Breast epithelium (tissue), 3 donors: Measurements from ENCODE around the gene FCGR2B.

Experiments used
- POLR2A ChIP-seq: fragments of 450-650 bp; IDR thresholded peaks from one replicate; pipeline ENCODE4 v1.6.1; 2016; ENCODE audit warnings: antibody characterized with exemption, mild to moderate bottlenecking, moderate library complexity
- POLR2AphosphoS5 ChIP-seq, 3 donors: sonication (generic); formaldehyde crosslinking; IDR thresholded peaks; one replicate each; pipeline ENCODE4 v1.6.1; 2017; ENCODE audit warnings: antibody characterized with exemption in 3 of 3
- TF ChIP-seq, protein P1 (sequence below), 3 donors: fragments of 450-650 bp; IDR thresholded peaks; one replicate each; pipeline ENCODE4 v1.5.1; 2016 to 2017; ENCODE audit warnings: antibody characterized with exemption in 3 of 3, mild to moderate bottlenecking in 3 of 3, moderate library complexity in 3 of 3

DNA sequence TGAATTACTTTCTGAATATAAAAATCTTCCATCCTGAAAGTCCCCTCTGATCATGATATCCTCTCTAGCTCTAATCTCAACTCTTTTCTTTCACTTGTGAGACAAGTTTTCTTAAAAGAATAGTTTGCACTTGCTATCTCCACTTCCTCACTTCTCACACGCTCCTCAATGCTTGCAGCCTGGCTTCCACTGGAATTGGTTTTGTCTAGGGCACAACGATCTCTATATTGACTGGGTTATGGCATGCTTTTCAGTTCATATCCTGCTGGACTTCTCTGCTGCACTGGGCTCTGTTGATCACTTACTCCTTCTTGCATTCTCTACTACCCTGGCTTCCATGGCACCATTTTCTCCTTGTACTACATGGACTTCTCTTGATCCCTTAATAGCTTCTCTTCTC is 44.6 kb downstream of the FCGR2B start:
- TF ChIP-seq, protein P1, sequence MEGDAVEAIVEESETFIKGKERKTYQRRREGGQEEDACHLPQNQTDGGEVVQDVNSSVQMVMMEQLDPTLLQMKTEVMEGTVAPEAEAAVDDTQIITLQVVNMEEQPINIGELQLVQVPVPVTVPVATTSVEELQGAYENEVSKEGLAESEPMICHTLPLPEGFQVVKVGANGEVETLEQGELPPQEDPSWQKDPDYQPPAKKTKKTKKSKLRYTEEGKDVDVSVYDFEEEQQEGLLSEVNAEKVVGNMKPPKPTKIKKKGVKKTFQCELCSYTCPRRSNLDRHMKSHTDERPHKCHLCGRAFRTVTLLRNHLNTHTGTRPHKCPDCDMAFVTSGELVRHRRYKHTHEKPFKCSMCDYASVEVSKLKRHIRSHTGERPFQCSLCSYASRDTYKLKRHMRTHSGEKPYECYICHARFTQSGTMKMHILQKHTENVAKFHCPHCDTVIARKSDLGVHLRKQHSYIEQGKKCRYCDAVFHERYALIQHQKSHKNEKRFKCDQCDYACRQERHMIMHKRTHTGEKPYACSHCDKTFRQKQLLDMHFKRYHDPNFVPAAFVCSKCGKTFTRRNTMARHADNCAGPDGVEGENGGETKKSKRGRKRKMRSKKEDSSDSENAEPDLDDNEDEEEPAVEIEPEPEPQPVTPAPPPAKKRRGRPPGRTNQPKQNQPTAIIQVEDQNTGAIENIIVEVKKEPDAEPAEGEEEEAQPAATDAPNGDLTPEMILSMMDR (IDR thresholded peaks at IDR 0.05) = no peak
- TF ChIP-seq POLR2AphosphoS5 (IDR thresholded peaks at IDR 0.05) (no peak), POLR2A (no peak)
